GM18519 (cell line): ENCODE results near the gene HCN1.
"Not testable (repeated sequence)": the region's sequence is repeated elsewhere in the genome, so short reads cannot be mapped to it uniquely, and the experiment has no call there.

Source experiments
- ATAC-seq: cut with Tn5 transposase; IDR thresholded peaks from one replicate; pipeline ENCODE4 v1.9.1; 2021; ENCODE audit warnings: mild to moderate bottlenecking, moderate library complexity; ENCODE audit not compliant: unreplicated experiment, low FRiP score

HCN1 gene

DNA sequence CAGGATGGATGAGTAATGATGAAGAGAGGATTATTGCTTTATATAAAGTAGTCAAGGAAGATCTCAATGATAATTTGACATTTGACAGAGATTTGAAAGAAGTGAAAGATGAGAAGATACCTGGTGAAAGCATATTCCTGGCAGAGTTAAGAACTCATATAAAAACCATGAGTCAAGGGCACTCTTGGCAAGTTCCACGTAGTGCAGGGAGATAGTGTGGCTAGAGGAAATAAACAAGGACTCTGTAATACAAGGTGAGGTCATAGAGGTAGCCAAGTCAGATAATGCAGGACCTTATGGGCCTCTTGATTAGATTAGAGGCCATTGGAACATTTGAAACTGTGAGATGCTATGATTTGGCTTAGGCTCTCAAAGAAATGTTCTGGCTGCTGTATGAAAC is 72.3 kb downstream of the HCN1 start:
- no peak for ATAC-seq

DNA sequence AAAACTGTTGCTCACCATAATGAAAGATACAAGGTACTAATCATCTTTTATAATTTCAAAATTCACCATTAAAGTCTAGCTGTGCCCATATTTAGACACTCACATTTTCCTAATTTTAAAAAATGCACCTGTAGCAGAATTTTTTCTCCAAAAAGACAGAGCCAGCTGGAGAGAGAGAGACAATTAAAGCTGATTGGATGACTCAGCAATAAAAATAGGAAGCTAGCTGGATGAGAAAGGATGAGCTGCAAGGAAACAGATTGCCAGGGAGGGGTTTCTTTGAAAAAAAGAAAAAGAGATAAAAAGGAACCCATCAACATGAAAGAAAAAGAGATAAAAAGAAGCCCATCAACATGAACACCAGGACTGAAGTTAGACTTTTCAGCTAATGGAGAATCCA is 73.8 kb downstream of the HCN1 start:
- no peak for ATAC-seq

DNA sequence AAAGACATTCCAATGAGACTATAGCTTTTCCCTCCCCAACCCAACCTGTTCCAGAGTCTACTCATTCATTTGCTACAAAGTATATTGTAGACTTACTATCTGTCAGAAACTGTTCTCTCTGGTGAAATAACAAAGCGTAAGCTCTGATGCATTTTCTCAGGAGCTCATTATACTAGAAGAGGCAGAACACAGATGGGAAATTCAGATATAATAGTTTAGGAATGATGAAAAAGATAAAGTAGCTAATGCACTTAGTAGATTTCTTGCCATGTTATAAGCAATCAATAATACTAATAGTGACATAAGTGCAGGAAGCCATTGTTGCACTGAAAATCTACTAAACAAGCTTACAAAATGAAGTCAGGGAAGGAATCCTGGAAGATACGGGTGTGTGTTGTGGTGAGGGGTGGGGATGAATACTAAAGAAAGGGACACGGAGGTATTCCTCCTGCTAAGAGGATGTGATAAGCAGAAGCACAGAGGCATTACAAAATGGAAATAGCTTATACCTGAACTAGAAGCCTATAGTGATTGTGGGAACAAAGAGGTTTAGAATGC is 78.2 kb downstream of the HCN1 start:
- ATAC-seq, result no peak

GRCh38 chr5:45609661-45610060 is 86.5 kb downstream of the HCN1 start:
- no peak for ATAC-seq

DNA sequence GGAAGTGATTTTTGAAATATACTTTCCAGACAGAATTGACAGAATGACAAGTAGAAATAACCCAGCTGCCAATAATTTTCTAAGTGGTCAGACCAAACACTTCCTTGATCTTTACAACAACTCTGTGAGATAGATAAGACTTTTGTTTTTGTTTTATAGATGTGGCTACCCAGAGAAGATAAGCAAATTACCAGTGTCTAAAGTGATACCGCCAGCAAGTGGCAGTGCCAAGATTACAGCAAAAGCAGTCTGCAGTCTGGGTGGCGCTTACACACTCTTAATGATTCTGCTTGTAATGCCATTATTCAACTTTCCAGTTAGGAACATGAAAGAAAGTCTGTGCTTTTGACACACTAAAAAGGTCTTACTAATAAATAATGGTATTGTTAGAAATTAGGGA is 92.1 kb downstream of the HCN1 start:
- no peak for ATAC-seq

DNA sequence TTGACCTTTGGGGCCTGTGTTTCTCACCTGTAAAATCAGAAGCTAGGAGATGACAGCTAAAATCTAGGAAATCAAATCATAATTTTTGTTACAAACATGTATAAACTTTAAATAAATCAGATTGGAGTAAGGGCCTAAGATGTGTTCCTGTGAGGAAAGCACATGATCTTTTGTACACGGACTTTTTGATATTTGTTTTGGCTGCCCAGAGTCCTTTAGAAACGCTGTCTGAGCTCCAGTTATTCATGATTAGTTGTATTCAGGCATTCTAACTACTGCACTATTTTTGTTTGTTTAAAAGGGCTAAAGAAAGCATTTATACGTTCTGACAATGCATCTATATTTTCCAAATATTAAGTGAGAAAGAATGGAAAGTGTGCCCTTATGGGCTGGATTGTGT is 94.8 kb downstream of the HCN1 start:
- no peak for ATAC-seq

DNA sequence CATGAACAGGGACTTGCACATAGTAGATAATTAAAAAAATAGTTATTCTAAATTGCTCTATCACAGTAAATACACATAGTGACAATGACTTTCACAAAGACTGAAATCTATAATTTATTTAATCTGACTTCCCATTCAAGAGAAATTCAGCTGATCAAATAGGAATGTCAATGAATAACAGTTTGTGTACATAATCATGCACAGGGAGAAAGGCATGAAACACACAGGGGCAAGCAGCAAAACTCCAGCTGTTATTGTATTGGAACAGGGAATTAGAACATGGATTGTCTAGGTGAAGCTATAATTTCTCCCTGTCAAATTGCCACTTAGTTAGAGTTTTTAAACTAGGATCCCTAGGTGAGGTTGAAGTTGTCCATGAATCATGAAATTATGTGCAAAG is 99.9 kb downstream of the HCN1 start:
- no peak for ATAC-seq

DNA sequence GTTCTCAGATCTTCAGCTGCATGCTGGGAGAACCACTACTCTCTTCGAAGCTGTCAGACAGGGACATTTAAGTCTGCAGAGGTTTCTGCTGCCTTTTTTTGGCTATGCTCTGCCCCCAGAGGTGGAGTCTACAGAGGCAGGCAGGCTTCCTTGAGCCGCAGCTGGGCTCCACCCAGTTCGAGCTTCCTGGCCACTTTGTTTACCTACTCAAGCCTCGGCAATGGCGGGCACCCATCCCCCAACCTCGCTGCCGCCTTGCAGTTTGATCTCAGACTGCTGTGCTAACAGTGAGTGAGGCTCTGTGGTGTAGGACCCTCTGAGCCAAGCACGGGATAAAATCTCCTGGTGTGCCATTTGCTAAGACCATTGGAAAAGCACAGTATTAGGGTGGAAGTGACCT is 110.2 kb downstream of the HCN1 start:
- not testable (repeated sequence) for ATAC-seq

DNA sequence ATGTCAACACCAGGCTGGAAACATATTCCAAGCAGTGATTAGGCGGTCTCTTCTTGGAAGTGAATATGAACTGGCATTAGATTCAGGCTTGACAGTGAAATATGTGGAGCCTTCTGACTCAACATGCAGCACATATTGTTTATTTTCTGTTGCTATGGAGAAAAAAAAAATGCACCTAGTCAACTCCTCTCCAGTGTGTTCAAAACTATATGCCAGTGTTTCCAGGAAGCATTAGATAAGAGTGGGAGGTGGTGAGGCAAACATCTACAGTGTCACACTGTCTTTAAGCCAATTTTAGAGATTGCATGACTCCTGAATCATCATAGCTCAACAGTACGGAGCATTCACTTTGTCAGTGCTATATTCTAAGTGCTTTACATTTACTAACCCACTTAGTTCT is 117.9 kb downstream of the HCN1 start:
- no peak for ATAC-seq

DNA sequence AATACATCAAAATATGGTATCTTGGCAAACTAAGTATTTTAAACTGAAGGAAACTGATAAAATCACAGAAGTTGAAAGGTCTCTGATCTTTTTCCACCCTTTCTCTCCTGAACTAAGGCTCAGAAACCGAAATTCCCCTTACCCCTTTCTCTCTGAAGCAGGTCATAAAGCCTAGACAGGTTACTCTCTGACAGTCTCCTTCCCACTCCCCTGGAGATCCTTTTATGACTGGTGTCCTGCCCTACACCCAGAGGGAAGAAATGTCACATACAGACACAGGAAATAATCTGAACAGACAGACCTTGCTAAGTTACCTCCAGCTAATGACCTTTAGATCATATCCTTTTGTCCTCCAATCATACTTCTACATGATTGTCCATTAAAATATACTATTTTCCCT is 127.4 kb downstream of the HCN1 start:
- ATAC-seq, result no peak

DNA sequence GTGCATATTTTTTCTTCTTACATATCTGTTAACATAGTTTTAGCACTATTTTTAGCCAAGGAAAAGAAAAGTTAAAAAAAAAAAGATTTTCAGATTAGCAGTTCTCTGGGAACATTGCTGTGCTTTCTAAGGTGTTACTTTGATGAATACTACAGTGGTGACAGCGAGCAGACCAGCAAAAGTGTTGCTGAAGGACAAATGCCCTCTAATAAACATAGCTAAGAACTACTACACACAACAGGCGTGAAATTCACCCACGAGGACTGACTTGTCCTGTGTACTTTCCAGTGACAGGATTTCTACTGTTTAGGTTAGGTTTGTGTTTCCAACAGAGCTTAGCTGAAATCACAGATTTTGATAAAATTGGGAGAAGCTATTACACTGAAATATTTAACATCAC is 153.8 kb downstream of the HCN1 start:
- no peak for ATAC-seq

GRCh38 chr5:45533663-45534062 is 162.5 kb downstream of the HCN1 start:
- ATAC-seq, result no peak

GRCh38 chr5:45532826-45533624 is 163.2 kb downstream of the HCN1 start:
- ATAC-seq, result no peak

DNA sequence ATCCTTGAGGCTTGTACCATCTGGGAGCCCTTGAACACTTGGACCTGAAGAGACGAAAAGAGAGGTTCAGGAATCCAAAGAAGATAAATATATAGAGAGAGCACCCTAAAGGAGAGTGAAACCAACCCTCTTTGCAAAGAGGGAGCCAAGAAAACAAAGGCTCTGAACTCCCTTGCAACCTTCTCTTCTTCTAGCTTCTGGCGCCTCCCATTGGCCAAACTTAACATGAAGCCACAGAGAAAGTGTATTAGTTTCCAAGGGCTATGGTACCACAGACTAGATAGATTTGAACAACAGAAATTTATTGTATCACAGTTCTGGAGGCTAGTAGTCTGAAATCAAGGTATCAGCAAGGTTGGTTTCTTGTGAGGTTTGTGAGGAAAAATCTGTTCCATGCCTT is 175.1 kb downstream of the HCN1 start:
- no peak for ATAC-seq

DNA sequence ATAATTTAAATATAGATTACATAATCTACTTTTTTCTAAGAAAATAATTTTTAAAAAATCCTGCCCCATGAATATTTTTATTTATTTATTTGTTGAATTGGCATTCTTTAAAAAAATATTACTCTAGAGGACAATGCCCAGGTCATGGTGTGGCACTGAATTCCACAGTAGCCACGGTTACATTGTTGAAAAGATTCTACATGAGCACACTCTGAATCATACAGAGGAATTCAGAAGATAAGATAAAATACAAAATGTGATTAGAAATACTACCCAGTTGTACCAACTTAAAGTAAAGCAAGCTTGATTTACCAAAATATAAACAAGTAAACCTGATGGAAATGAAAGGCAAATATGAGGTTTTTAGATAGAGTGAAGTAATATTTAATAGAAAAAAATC is 183.7 kb downstream of the HCN1 start:
- ATAC-seq, result no peak

GRCh38 chr5:45509371-45509770 is 186.8 kb downstream of the HCN1 start:
- ATAC-seq, result no peak

DNA sequence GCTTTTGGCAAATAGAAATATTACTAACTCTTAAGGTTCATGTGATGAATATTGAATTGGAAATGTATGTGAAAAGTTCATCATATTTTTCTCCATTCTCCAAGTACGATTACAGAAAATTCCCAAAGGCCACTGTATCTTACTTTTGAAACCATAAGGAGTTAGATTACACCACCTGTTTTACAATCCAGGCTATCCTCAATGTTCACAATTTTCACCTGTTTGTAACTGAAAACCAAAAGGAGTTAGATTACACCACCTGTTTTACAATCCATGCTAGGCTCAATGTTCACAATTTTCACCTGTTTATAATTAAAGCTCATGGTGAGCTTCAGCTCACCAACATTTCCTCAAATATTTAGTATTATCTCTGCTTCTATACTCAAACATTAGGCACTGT is 188.0 kb downstream of the HCN1 start:
- no peak for ATAC-seq

DNA sequence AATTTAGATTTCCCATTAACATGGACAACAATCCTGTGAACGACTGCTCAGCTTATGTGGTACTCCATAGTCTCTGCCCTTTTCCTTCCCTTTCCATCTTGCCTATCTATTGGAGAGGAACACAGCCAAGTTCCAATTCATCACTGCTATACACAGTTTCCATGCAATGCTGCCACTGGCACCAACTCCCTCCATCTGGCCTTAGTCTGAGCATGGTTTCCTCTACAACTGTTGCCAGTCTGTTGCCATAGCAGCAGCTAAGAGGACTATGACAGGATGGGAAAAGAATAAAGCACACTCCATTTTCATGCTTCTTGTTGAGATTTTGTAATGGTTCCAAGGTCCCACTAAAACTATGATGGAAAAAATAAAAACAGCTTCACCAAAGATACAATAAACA is 189.0 kb downstream of the HCN1 start:
- no peak for ATAC-seq

GRCh38 chr5:45499006-45499405 is 197.2 kb downstream of the HCN1 start:
- not testable (repeated sequence) for ATAC-seq

DNA sequence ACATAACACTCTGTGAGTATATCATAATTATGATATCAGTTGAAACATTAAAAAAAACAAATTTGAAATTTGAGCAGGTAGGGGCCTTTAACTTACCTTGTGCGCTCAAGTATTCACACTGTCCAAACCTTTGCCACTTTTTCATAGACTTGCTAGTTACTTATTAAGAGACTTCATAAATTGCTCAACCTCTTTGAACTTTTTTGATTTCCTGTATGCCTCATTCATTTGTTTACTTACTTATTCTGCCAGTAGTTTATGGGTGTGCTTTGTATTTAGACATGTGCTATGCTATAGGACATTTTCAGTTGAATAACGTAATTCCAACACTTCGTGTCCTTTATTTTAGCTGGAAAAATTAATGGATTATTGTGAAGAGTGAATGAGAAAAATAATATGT is 204.8 kb downstream of the HCN1 start:
- ATAC-seq, result no peak

DNA sequence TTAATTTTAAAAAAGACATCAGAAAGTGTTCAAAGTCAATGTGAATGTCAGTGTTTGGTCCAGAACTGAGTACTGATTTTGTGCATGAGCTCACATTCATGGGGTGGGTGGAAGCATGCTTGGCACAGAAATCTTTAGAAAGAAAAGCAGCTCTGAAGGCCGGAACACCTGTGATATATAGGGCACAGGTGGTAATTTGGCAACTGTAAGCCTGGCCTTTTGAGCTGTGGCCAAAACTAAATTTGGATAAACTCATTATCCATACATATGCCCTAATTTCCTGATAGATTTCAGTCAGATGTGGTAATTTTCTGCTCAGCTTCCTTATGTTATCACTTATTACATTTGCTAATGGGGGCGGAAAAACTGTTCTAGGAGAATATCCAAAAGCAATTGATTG is 211.4 kb downstream of the HCN1 start:
- ATAC-seq, result no peak

GRCh38 chr5:45454114-45454513 is 242.1 kb downstream of the HCN1 start:
- no peak for ATAC-seq
